Glutamatergic neuron (in vitro differentiated cells): ENCODE measurements around the gene RETSAT. TPM values are rescaled to one million over a fixed set of nuclear protein-coding genes. Genes with fewer than 3 reads are reported as not detected.
"Not testable (repeated sequence)": the region's sequence is repeated elsewhere in the genome, so short reads cannot be mapped to it uniquely, and the experiment has no call there.

Experiments
- DNase-seq: peaks from one replicate; pipeline ENCODE4 v3.0.0; 2022
- H3K27ac Mint-ChIP-seq: one replicate; pipeline ENCODE4 v1.8.0; 2020; ENCODE audit warnings: mild to moderate bottlenecking, mixed read lengths, inconsistent platforms; ENCODE audit not compliant: unreplicated experiment
- H3K27me3 Mint-ChIP-seq: one replicate; pipeline ENCODE4 v1.8.0; 2020; ENCODE audit warnings: mild to moderate bottlenecking, moderate library complexity, mixed read lengths, inconsistent platforms; ENCODE audit not compliant: unreplicated experiment
- H3K36me3 Mint-ChIP-seq: one replicate; pipeline ENCODE4 v1.8.0; 2020; ENCODE audit warnings: mild to moderate bottlenecking, mixed read lengths, inconsistent platforms; ENCODE audit not compliant: unreplicated experiment
- H3K4me1 Mint-ChIP-seq: one replicate; pipeline ENCODE4 v1.8.0; 2020; ENCODE audit warnings: mild to moderate bottlenecking, low read depth, mixed read lengths, inconsistent platforms; ENCODE audit not compliant: unreplicated experiment
- H3K4me3 Mint-ChIP-seq: one replicate; pipeline ENCODE4 v1.8.0; 2020; ENCODE audit warnings: mild to moderate bottlenecking, mixed read lengths, inconsistent platforms; ENCODE audit not compliant: unreplicated experiment
- H3K9me3 Mint-ChIP-seq: one replicate; pipeline ENCODE4 v1.8.0; 2020; ENCODE audit warnings: mild to moderate bottlenecking, moderate library complexity, mixed read lengths, inconsistent platforms; ENCODE audit not compliant: unreplicated experiment
- total RNA-seq: library from RNA; stranded (reverse); fragmentation: NEBNext Ultra II Directional; extraction: Animal tissue kit (Norgen Biotek cat#: 25700); gene quantifications from one replicate; pipeline ENCODE4 v1.2.1, GENCODE V29; 2021; ENCODE audit not compliant: unreplicated experiment
- TF ChIP-seq, protein P1 (sequence below): fragments of 200-600 bp; sonication (generic); IDR thresholded peaks from one replicate; pipeline ENCODE4 v1.5.0; 2021; ENCODE audit not compliant: partially characterized antibody, unreplicated experiment

Gene RETSAT
- total RNA-seq, 1 donor from 2014 or later, result 39.4 TPM

DNA sequence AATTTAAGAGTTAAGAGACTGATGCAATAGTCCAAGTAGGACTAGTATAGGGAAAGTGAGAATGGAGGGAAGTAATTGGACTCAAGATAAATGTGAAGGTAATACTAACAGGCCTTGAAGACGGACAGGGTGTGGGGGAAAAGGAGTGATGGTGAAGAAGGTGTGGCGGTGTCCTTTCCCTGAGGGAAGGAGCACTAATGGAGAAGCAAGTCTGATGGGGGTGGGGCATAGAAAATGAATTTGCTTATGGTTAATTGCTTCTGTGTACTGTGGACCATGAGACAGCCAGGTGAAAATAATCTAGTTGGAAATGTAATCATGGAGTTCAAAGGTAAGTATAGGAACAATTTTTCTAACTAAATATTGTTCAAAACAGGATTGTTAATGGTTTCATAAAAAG lies 19.4 kb downstream of the RETSAT start:
- H3K9me3 Mint-ChIP-seq, result no peaks in the 10 kb centered on the region
- peaks cover 2% of the 10 kb centered on the region for H3K27me3 Mint-ChIP-seq
- H3K36me3 Mint-ChIP-seq, result no peaks in the 10 kb centered on the region
- H3K4me3 Mint-ChIP-seq, result no peak overlapping the region
- H3K27ac Mint-ChIP-seq, result no peak overlapping the region
- DNase-seq, result no peak
- TF ChIP-seq, protein P1, sequence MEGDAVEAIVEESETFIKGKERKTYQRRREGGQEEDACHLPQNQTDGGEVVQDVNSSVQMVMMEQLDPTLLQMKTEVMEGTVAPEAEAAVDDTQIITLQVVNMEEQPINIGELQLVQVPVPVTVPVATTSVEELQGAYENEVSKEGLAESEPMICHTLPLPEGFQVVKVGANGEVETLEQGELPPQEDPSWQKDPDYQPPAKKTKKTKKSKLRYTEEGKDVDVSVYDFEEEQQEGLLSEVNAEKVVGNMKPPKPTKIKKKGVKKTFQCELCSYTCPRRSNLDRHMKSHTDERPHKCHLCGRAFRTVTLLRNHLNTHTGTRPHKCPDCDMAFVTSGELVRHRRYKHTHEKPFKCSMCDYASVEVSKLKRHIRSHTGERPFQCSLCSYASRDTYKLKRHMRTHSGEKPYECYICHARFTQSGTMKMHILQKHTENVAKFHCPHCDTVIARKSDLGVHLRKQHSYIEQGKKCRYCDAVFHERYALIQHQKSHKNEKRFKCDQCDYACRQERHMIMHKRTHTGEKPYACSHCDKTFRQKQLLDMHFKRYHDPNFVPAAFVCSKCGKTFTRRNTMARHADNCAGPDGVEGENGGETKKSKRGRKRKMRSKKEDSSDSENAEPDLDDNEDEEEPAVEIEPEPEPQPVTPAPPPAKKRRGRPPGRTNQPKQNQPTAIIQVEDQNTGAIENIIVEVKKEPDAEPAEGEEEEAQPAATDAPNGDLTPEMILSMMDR, result no peak
- H3K4me1 Mint-ChIP-seq, result no peaks in the 10 kb centered on the region

DNA sequence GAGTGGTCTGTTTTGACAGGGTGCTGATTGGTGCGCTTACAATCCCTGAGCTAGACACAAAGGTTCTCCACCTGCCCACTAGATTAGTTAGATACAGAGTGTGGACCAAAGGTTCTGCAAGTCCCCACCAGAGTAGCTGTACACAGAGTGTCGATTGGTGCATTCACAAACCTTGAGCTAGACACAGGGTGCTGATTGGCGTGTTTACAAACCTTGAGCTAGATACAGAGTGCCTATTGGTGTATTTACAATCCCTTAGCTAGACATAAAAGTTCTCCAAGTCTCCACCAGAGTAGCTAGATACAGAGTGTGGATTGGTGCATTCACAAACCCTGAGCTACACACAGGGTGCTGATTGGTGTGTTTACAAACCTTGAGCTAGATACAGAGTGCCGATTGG lies 20.5 kb downstream of the RETSAT start:
- H3K27me3 Mint-ChIP-seq, H3K27ac Mint-ChIP-seq, H3K4me3 Mint-ChIP-seq, H3K4me1 Mint-ChIP-seq, H3K36me3 Mint-ChIP-seq, DNase-seq, H3K9me3 Mint-ChIP-seq: not testable (repeated sequence)

DNA sequence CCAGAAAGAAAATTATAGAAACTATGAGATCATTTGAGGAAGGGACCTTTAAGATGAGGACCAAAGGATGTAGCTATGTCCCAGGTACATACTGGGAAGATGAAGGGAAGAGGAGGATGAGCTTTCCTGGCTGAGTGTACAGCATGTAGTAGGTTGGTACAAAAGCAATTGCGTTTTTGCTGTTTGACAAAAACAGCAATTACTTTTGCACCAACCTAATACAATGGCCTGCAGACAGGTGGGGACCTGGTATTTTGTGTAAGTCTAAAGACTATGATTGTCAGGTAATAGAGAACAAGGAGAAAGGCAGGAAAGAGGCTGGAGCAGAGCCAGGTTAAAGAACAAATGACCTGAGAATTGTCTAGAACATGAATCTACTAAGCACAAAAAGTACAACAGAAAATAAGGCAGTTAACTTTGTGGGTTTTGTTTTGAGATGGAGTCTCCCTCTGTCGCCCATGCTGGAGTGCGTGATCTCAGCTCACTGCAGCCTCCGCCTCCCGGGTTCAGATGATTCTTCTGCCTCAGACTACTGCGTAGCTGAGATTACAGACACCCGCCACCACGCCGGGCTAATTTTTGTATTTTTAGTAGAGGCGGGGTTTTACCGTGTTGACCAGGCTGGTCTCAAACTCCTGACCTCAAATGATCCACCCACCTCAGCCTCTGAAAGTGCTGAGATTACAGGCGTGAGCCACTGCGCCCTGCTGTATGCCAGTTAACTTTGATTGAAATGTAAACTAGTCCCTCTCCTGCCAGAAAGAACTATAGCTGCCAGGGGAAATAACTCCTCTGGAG lies 23.3 kb downstream of the RETSAT start:
- Mint-ChIP-seq H3K4me1 (peaks cover 10% of the 10 kb centered on the region), H3K27me3 (peaks cover 5% of the 10 kb centered on the region), H3K36me3 (peaks cover 3% of the 10 kb centered on the region), H3K9me3 (peaks cover 2% of the 10 kb centered on the region), H3K27ac (no peak overlapping the region), H3K4me3 (no peak overlapping the region)
- DNase-seq, result no peak
- TF ChIP-seq, protein P1, result no peak

DNA sequence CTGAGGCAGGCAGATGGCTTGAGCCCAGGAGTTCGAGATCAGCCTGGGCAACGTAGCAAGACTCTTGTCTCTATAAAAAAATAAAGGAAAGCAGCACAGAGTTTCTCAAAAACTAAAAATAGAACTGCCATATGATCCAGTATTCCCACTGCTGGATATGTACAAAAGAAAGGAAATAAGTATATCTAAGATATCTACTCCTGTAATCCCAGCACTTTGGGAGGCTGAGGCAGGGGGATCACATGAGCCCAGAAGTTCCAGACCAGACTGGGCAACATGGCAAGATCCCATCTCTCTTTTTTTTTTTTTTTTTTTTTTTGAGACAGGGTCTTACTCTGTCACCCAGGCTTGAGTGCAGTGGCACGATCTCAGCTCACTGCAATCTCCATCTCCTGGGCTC lies 24.6 kb downstream of the RETSAT start:
- not testable (repeated sequence) for DNase-seq, H3K27me3 Mint-ChIP-seq, H3K4me3 Mint-ChIP-seq, H3K27ac Mint-ChIP-seq, H3K36me3 Mint-ChIP-seq, H3K9me3 Mint-ChIP-seq
- H3K4me1 Mint-ChIP-seq, result peaks cover 22% of the 10 kb centered on the region

DNA sequence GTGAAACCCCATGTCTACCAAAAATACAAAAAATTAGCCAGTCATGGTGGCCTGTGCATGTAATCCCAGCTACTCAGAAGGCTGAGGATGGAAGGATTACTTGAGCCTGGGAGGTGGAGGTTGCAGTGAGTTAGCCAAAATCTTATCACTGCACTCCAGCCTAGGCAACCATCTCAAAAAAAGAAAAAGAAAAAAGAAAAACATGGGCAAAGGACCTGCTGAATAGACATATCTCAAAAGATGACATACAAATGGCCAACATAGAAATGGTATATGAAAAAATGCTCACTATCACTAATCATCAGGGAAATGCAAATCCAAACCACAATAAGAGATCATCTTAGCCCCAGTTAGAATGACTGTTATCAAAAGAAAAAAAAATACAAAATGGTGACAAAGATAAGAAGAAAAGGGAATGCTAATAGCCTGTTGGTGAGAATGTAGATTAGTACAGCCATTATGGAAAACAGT lies 25.1 kb downstream of the RETSAT start:
- TF ChIP-seq, protein P1, result no peak
- no peak overlapping the region for H3K4me3 Mint-ChIP-seq
- H3K27ac Mint-ChIP-seq, result no peak overlapping the region
- peaks cover 5% of the 10 kb centered on the region for H3K9me3 Mint-ChIP-seq
- peaks cover 5% of the 10 kb centered on the region for H3K27me3 Mint-ChIP-seq
- H3K36me3 Mint-ChIP-seq, result peaks cover 3% of the 10 kb centered on the region
- peaks cover 22% of the 10 kb centered on the region for H3K4me1 Mint-ChIP-seq
- no peak for DNase-seq
